OCI-LY7 (cell line): Measurements from ENCODE around the gene HINT1. TPM values are rescaled to one million over a fixed set of nuclear protein-coding genes. Genes with fewer than 3 reads are reported as not detected.

ENCODE experiments used
- BruUV-seq: library from RNA; stranded (reverse); fragments of 400-500 nt; replicated peaks from 2 replicates; lab custom pipeline; 2021; lab: Mats Ljungman, UMichigan
- CTCF ChIA-PET: fragments of 300-600 bp; sonication (Branson Sonifier 250); formaldehyde crosslinking; loops from one replicate; lab custom pipeline; 2022; ENCODE audit warnings: antibody characterized with exemption; ENCODE audit not compliant: unreplicated experiment; lab: Charles Lee
- POLR2A ChIA-PET: fragments of 300-600 bp; sonication (Branson Sonifier 250); formaldehyde crosslinking; loops from one replicate; lab custom pipeline; 2022; ENCODE audit warnings: antibody characterized with exemption; lab: Charles Lee
- DNase-seq: peaks from one replicate; pipeline ENCODE4 v3.0.0-alpha.2; 2015; ENCODE audit warnings: low spot score
- H2AFZ ChIP-seq: fragments of 200-600 bp; sonication (generic), shearing (Covaris generic); 2 replicates; pipeline ENCODE4 v1.6.1; 2014; ENCODE audit warnings: mild to moderate bottlenecking, antibody characterized with exemption, low read length, moderate library complexity
- H3K27ac ChIP-seq: fragments of 200-600 bp; sonication (generic); 2 replicates; pipeline ENCODE4 v1.5.1; 2014; ENCODE audit warnings: mixed run types, low read depth, mild to moderate bottlenecking, moderate library complexity, low read length, inconsistent platforms; ENCODE audit not compliant: poor library complexity, severe bottlenecking
- H3K36me3 ChIP-seq: fragments of 200-600 bp; sonication (generic); 2 replicates; pipeline ENCODE4 v1.6.1; 2014; ENCODE audit warnings: mild to moderate bottlenecking, antibody characterized with exemption, low read length, moderate library complexity, mixed read lengths; ENCODE audit not compliant: insufficient read depth
- H3K4me1 ChIP-seq: fragments of 200-600 bp; sonication (generic); 2 replicates; pipeline ENCODE4 v1.5.1; 2014; ENCODE audit warnings: mild to moderate bottlenecking, low read length; ENCODE audit not compliant: insufficient read depth, poor library complexity, severe bottlenecking
- H3K4me2 ChIP-seq: fragments of 200-600 bp; sonication (generic); 2 replicates; pipeline ENCODE4 v1.6.1; 2014; ENCODE audit warnings: mild to moderate bottlenecking, low read length
- H3K4me3 ChIP-seq: fragments of 200-600 bp; sonication (generic); 2 replicates; pipeline ENCODE4 v1.5.1; 2014; ENCODE audit warnings: mild to moderate bottlenecking, low read depth, low read length; ENCODE audit not compliant: poor library complexity, severe bottlenecking
- H3K79me2 ChIP-seq: fragments of 200-600 bp; sonication (generic); 2 replicates; pipeline ENCODE4 v1.6.1; 2016; ENCODE audit warnings: low read depth, mild to moderate bottlenecking, low read length, moderate library complexity, mixed read lengths; ENCODE audit not compliant: insufficient read depth
- H3K9me2 ChIP-seq: fragments of 200-600 bp; sonication (generic); 2 replicates; pipeline ENCODE4 v1.6.1; 2016; ENCODE audit warnings: mild to moderate bottlenecking, low read length, mixed read lengths; ENCODE audit not compliant: insufficient read depth
- H3K9me3 ChIP-seq: fragments of 200-600 bp; sonication (generic); 2 replicates; pipeline ENCODE4 v1.6.1; 2014; ENCODE audit warnings: mild to moderate bottlenecking, mixed run types, low read length, mixed read lengths
- H4K20me1 ChIP-seq: fragments of 200-600 bp; sonication (generic); 2 replicates; pipeline ENCODE4 v1.6.1; 2014; ENCODE audit warnings: mild to moderate bottlenecking, antibody characterized with exemption, low read length, moderate library complexity, mixed read lengths; ENCODE audit not compliant: insufficient read depth
- EZH2phosphoT487 ChIP-seq: fragments of 200-600 bp; sonication (generic); IDR thresholded peaks from 2 replicates; pipeline ENCODE4 v1.6.1; 2018; ENCODE audit warnings: low read depth, borderline replicate concordance, mild to moderate bottlenecking, mixed run types, antibody characterized with exemption, low read length, moderate library complexity, mixed read lengths
- intact Hi-C: fragments of 100-400 bp; cut with micrococcal nuclease; formaldehyde crosslinking; loops from one replicate; pipeline ENCODE4 v1.10.0; 2022; ENCODE audit not compliant: unreplicated experiment
- total RNA-seq, 2 experiments: library from RNA; depleted of rRNA in 1 of 2; stranded (reverse); fragments of >200 nt in 1 of 2; shearing (Covaris generic) in 1 of 2; gene quantifications; 2 replicates each; pipeline ENCODE4 v1.2.3, GENCODE V29; 2014 to 2022
- TF ChIP-seq, protein P1 (sequence below): fragments of 200-600 bp; sonication (generic); conservative IDR thresholded peaks from 2 replicates; pipeline ENCODE4 v1.5.1; 2014; ENCODE audit warnings: mild to moderate bottlenecking, antibody characterized with exemption, low read length, moderate library complexity, mixed read lengths

The HINT1 gene
- total RNA-seq, 2 experiments from 2014 or later = 246 to 343 TPM

DNA sequence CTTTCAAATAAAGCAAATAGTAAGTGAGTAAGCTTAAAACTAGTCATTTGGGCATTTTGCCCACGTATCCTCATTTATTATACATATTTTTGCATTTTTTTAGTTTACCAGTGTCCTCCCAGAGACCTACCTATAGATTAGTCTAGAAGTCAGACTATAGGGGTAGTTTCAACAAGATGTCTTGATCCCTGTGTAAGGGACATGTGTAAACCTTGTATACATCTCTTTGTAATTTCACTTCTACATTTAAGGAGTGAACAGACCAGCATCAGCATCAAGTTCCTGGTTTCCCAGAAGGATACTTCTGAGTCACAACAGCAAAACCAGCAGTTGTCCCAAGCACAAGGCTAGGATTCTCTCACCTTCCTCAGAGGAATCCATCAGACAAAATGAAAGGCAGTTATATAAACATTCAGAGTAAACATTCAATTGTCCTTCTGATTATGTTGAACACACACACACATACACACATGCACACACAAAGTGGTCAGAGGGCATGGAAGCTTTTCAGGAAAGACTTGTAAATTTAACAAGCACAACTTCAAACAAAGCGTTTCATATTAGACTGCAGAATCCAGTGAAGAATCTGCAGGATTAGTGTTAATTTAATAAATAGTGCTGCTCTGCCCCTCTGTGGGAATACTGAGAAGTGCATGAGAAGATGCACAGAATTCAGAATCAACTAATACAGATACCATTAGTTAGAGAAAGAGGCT, 55.4 kb downstream of the HINT1 start:
- peak; percentile 47 for DNase-seq
- Histone ChIP-seq H3K4me2 (no peak overlapping the region), H2AFZ (no peak overlapping the region), H3K4me1 (no peaks in the 10 kb centered on the region), H3K36me3 (no peaks in the 10 kb centered on the region), H3K9me3 (no peaks in the 10 kb centered on the region), H3K79me2 (no peaks in the 10 kb centered on the region), H3K9me2 (no peaks in the 10 kb centered on the region), H3K27ac (no peak overlapping the region), H3K4me3 (no peak overlapping the region), H4K20me1 (no peaks in the 10 kb centered on the region)
- TF ChIP-seq, protein P1, sequence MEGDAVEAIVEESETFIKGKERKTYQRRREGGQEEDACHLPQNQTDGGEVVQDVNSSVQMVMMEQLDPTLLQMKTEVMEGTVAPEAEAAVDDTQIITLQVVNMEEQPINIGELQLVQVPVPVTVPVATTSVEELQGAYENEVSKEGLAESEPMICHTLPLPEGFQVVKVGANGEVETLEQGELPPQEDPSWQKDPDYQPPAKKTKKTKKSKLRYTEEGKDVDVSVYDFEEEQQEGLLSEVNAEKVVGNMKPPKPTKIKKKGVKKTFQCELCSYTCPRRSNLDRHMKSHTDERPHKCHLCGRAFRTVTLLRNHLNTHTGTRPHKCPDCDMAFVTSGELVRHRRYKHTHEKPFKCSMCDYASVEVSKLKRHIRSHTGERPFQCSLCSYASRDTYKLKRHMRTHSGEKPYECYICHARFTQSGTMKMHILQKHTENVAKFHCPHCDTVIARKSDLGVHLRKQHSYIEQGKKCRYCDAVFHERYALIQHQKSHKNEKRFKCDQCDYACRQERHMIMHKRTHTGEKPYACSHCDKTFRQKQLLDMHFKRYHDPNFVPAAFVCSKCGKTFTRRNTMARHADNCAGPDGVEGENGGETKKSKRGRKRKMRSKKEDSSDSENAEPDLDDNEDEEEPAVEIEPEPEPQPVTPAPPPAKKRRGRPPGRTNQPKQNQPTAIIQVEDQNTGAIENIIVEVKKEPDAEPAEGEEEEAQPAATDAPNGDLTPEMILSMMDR = peak; percentile 90
- no peak for TF ChIP-seq EZH2phosphoT487
- ChIA-PET POLR2A (no interaction called here), CTCF (no interaction called here)
- intact Hi-C loops = loop anchor here (2.0 to 5.0 kb wide), 3 partner anchors 237 to 1337 kb away; no protein-coding TSS in a partner anchor
- BruUV-seq = no TSS peak

Other genes with a start within 250 kb of the HINT1 start
- 14.4 and 18.2 TPM in 2 replicates for gene LYRM7, start 5.7 kb upstream of the HINT1 start, total RNA-seq (2014; rRNA removed; shearing (Covaris generic))
- gene LYRM7, start 5.7 kb upstream of the HINT1 start, total RNA-seq (2022) = 24.3 and 25.5 TPM in 2 replicates
- gene CDC42SE2, start 98.8 kb upstream of the HINT1 start, total RNA-seq (2014; rRNA removed; shearing (Covaris generic)) = 34.7 and 54.2 TPM in 2 replicates
- 66.8 and 68.9 TPM in 2 replicates for gene CDC42SE2, start 98.8 kb upstream of the HINT1 start, total RNA-seq (2022)